ENCODE results near the gene PIGM.

The PIGM gene

GRCh38 chr1:160025314-160025713, 6.5 kb downstream of the PIGM start:
- no peaks in the 10 kb centered on the region for H3K79me1 ChIP-seq (ENCODE audit: low read depth, low read length)
- peaks cover 0 to 8% (median 0%) of the 10 kb centered on the region in 3 experiments for H3K27me3 ChIP-seq (ENCODE audit: control insufficient read depth in 3 of 3, insufficient read depth in 3 of 3, low read depth in 1 of 3, low read length in 3 of 3)
- no peaks in the 10 kb centered on the region for H3K9me3 ChIP-seq (replicated peaks in 1 of 2; ENCODE audit: control insufficient read depth in 2 of 2, insufficient read depth in 1 of 2, low read depth in 1 of 2, low read length in 2 of 2)
- no peak for DNase-seq (ENCODE audit: low spot score)
- no peak overlapping the region for H3K4ac ChIP-seq (ENCODE audit: low read length)
- H4K91ac ChIP-seq (ENCODE audit: low read depth, low read length, poor library complexity) = no peak overlapping the region
- H2AFZ ChIP-seq (ENCODE audit: low read length) = no peak overlapping the region
- H3K18ac ChIP-seq (ENCODE audit: low read length) = no peak overlapping the region
- H3K14ac ChIP-seq (ENCODE audit: low read length) = no peak overlapping the region
- H2AK5ac ChIP-seq (ENCODE audit: low read depth, low read length) = no peak overlapping the region
- H2BK12ac ChIP-seq (ENCODE audit: low read length) = no peak overlapping the region
- peaks cover 0 to 5% of the 10 kb centered on the region in 2 donors for H3K36me3 ChIP-seq (replicated peaks in 1 of 2; ENCODE audit: control insufficient read depth in 2 of 2, insufficient read depth in 2 of 2, low read length in 2 of 2)
- H3K27ac ChIP-seq (replicated peaks; ENCODE audit: low read length) = no peak overlapping the region
- no peak overlapping the region for H2BK5ac ChIP-seq (ENCODE audit: low read length)
- no peak overlapping the region for H2BK120ac ChIP-seq (ENCODE audit: low read depth, low read length)
- no peak overlapping the region for H3K23ac ChIP-seq (ENCODE audit: low read depth, low read length, poor library complexity)
- peaks cover 1 to 33% of the 10 kb centered on the region in 2 donors for H3K4me1 ChIP-seq (ENCODE audit: control insufficient read depth in 2 of 2, insufficient read depth in 1 of 2, low read depth in 1 of 2, low read length in 2 of 2)
- no peak overlapping the region for H2BK15ac ChIP-seq (ENCODE audit: low read length)
- H3K4me3 ChIP-seq (ENCODE audit: low read length in 2 of 2) = no peak overlapping the region
- no peak overlapping the region for H3K4me2 ChIP-seq (ENCODE audit: insufficient read depth, low read length, poor library complexity, severe bottlenecking)
- H4K8ac ChIP-seq (ENCODE audit: low read depth, low read length) = no peak overlapping the region
- H3K9ac ChIP-seq (ENCODE audit: low read depth, low read length, poor library complexity) = no peak overlapping the region
- no CpG with 5 or more reads among the region's 1 CpG for WGBS, 2 donors (ENCODE audit: extremely low coverage in 2 of 2, insufficient read length in 2 of 2, insufficient replicate concordance in 1 of 2)

- no peak overlapping the region for H3K18ac ChIP-seq (ENCODE audit: low read length)
Observed at GRCh38 chr1:160024195-160024905, 7.4 kb downstream of the PIGM start.

GRCh38 chr1:160022330-160023310, 9.2 kb downstream of the PIGM start:
- Histone ChIP-seq H3K9me3 (replicated peaks in 1 of 2; ENCODE audit: control insufficient read depth in 2 of 2, insufficient read depth in 1 of 2, low read depth in 1 of 2, low read length in 2 of 2) (no peaks in the 10 kb centered on the region), H2AK5ac (ENCODE audit: low read depth, low read length) (no peak overlapping the region), H3K4me1 (ENCODE audit: control insufficient read depth in 2 of 2, insufficient read depth in 1 of 2, low read depth in 1 of 2, low read length in 2 of 2) (peaks cover 1 to 33% of the 10 kb centered on the region in 2 donors), H3K79me1 (ENCODE audit: low read depth, low read length) (no peaks in the 10 kb centered on the region), H4K91ac (ENCODE audit: low read depth, low read length, poor library complexity) (no peak overlapping the region), H3K27me3 (ENCODE audit: control insufficient read depth in 3 of 3, insufficient read depth in 3 of 3, low read depth in 1 of 3, low read length in 3 of 3) (peaks cover 0 to 32% (median 0%) of the 10 kb centered on the region in 3 experiments), H2BK12ac (ENCODE audit: low read length) (no peak overlapping the region), H4K8ac (ENCODE audit: low read depth, low read length) (no peak overlapping the region), H3K23ac (ENCODE audit: low read depth, low read length, poor library complexity) (no peak overlapping the region), H3K9ac (ENCODE audit: low read depth, low read length, poor library complexity) (no peak overlapping the region), H2AFZ (ENCODE audit: low read length) (no peak overlapping the region), H2BK15ac (ENCODE audit: low read length) (no peak overlapping the region), H2BK5ac (ENCODE audit: low read length) (no peak overlapping the region), H3K4me3 (ENCODE audit: low read length in 2 of 2) (no peak overlapping the region), H3K27ac (replicated peaks; ENCODE audit: low read length) (no peak overlapping the region), H2BK120ac (ENCODE audit: low read depth, low read length) (no peak overlapping the region), H3K18ac (ENCODE audit: low read length) (no peak overlapping the region), H3K36me3 (replicated peaks in 1 of 2; ENCODE audit: control insufficient read depth in 2 of 2, insufficient read depth in 2 of 2, low read length in 2 of 2) (peaks cover 0 to 5% of the 10 kb centered on the region in 2 donors), H3K14ac (ENCODE audit: low read length) (no peak overlapping the region), H3K4me2 (ENCODE audit: insufficient read depth, low read length, poor library complexity, severe bottlenecking) (no peak overlapping the region), H3K4ac (ENCODE audit: low read length) (no peak overlapping the region)
- no CpG with 5 or more reads among the region's 6 CpGs for WGBS, 2 donors (ENCODE audit: extremely low coverage in 2 of 2, insufficient read length in 2 of 2, insufficient replicate concordance in 1 of 2)
- no peak for DNase-seq (ENCODE audit: low spot score)

More at GRCh38 chr1:160024195-160024905, 7.4 kb downstream of the PIGM start:
- H2BK15ac ChIP-seq (ENCODE audit: low read length) = no peak overlapping the region
- no peak overlapping the region for H3K14ac ChIP-seq (ENCODE audit: low read length)
- H3K4me3 ChIP-seq (ENCODE audit: low read length in 2 of 2) = no peak overlapping the region
- H3K36me3 ChIP-seq (replicated peaks in 1 of 2; ENCODE audit: control insufficient read depth in 2 of 2, insufficient read depth in 2 of 2, low read length in 2 of 2) = peaks cover 0 to 5% of the 10 kb centered on the region in 2 donors
- H3K27ac ChIP-seq (replicated peaks; ENCODE audit: low read length) = no peak overlapping the region
- peaks cover 1 to 33% of the 10 kb centered on the region in 2 donors for H3K4me1 ChIP-seq (ENCODE audit: control insufficient read depth in 2 of 2, insufficient read depth in 1 of 2, low read depth in 1 of 2, low read length in 2 of 2)
- no peaks in the 10 kb centered on the region for H3K79me1 ChIP-seq (ENCODE audit: low read depth, low read length)
- no peak overlapping the region for H3K4me2 ChIP-seq (ENCODE audit: insufficient read depth, low read length, poor library complexity, severe bottlenecking)
- no peak overlapping the region for H2BK12ac ChIP-seq (ENCODE audit: low read length)
- H4K8ac ChIP-seq (ENCODE audit: low read depth, low read length) = no peak overlapping the region
- no peak overlapping the region for H3K9ac ChIP-seq (ENCODE audit: low read depth, low read length, poor library complexity)
- H3K9me3 ChIP-seq (replicated peaks in 1 of 2; ENCODE audit: control insufficient read depth in 2 of 2, insufficient read depth in 1 of 2, low read depth in 1 of 2, low read length in 2 of 2) = no peaks in the 10 kb centered on the region
- H2BK120ac ChIP-seq (ENCODE audit: low read depth, low read length) = no peak overlapping the region
- no peak overlapping the region for H3K4ac ChIP-seq (ENCODE audit: low read length)
- H2AFZ ChIP-seq (ENCODE audit: low read length) = no peak overlapping the region
- no peak overlapping the region for H3K23ac ChIP-seq (ENCODE audit: low read depth, low read length, poor library complexity)
- H2BK5ac ChIP-seq (ENCODE audit: low read length) = no peak overlapping the region
- no peak overlapping the region for H2AK5ac ChIP-seq (ENCODE audit: low read depth, low read length)
- no peak for DNase-seq (ENCODE audit: low spot score)
- peaks cover 0 to 17% (median 0%) of the 10 kb centered on the region in 3 experiments for H3K27me3 ChIP-seq (ENCODE audit: control insufficient read depth in 3 of 3, insufficient read depth in 3 of 3, low read depth in 1 of 3, low read length in 3 of 3)
- WGBS, 2 donors (ENCODE audit: extremely low coverage in 2 of 2, insufficient read length in 2 of 2, insufficient replicate concordance in 1 of 2) = no CpG with 5 or more reads among the region's 2 CpGs
- H4K91ac ChIP-seq (ENCODE audit: low read depth, low read length, poor library complexity) = no peak overlapping the region
